A549 (cell line): ENCODE measurements around the gene PDE8B. TPM values are rescaled to one million over a fixed set of nuclear protein-coding genes. Genes with fewer than 3 reads are reported as not detected.

Source experiments
- ATAC-seq, 2 experiments: fragments of 200-7000 bp in 1 of 2; fragments of >200 bp in 1 of 2; cut with Nextera tagmentation in 1 of 2; cut with Tn5 transposase in 1 of 2; 3 replicates each; pipeline versions ENCODE4 v1.8.0 to v1.9.1; 2018 to 2020; ENCODE audit warnings: mild to moderate bottlenecking in 1 of 2, moderate library complexity in 1 of 2
- CTCF ChIA-PET: fragments of 300-600 bp; sonication (Branson Sonifier 250); formaldehyde crosslinking; extraction: SDS; loops from one replicate; lab custom pipeline; 2021; ENCODE audit warnings: antibody characterized with exemption, inconsistent platforms; lab: Yijun Ruan, JAX
- POLR2A ChIA-PET: fragments of 350-600 bp; formaldehyde crosslinking; extraction: SDS; loops from one replicate; lab custom pipeline; 2021; ENCODE audit warnings: antibody characterized with exemption, inconsistent platforms; lab: Yijun Ruan, JAX
- DNase-seq, 2 experiments: peaks; one replicate each; pipeline versions ENCODE4 v3.0.0 to v3.0.0-alpha.2; 2011 to 2016; ENCODE audit warnings: low read depth in 1 of 2, low spot score in 1 of 2
- FAIRE-seq: peaks from 2 replicates; lab custom pipeline; 2011; peaks lifted over from hg19 to GRCh38; lab: Jason Lieb, UNC
- H3K27ac ChIP-seq, 2 experiments: fragments of >200 bp; sonication (Bioruptor Twin); formaldehyde crosslinking; 3 replicates each; pipeline ENCODE4 v1.5.1; 2016 to 2017
- H3K4me1 ChIP-seq: fragments of >200 bp; sonication (Bioruptor Twin); formaldehyde crosslinking; 3 replicates; pipeline ENCODE4 v1.6.1; 2016
- H3K4me2 ChIP-seq: fragments of >200 bp; sonication (Bioruptor Twin); formaldehyde crosslinking; 3 replicates; pipeline ENCODE4 v1.6.1; 2016
- H3K4me3 ChIP-seq: fragments of >200 bp; sonication (Bioruptor Twin); formaldehyde crosslinking; 3 replicates; pipeline ENCODE4 v1.5.1; 2016
- H3K9me3 ChIP-seq: fragments of >200 bp; sonication (Bioruptor Twin); formaldehyde crosslinking; 3 replicates; pipeline ENCODE4 v1.6.1; 2016
- CBX2 ChIP-seq: fragments of 200-600 bp; sonication (generic); IDR thresholded peaks from 2 replicates; pipeline ENCODE4 v1.6.1; 2016; ENCODE audit warnings: low read depth, mild to moderate bottlenecking, borderline replicate concordance
- CHD2 ChIP-seq: fragments of 150-350 bp; IDR thresholded peaks from 2 replicates; pipeline ENCODE4 v1.6.1; 2014; ENCODE audit warnings: low read length; ENCODE audit not compliant: partially characterized antibody
- CTCF ChIP-seq: fragments of >200 bp; sonication (Bioruptor Twin); formaldehyde crosslinking; IDR thresholded peaks from 3 replicates; pipeline ENCODE4 v1.5.1; 2016
- E2F6 ChIP-seq: IDR thresholded peaks from 2 replicates; pipeline ENCODE4 v1.6.1; 2012; ENCODE audit warnings: low read depth, borderline replicate concordance
- EHF ChIP-seq: fragments of 250-450 bp; sonication (Bioruptor Pico); IDR thresholded peaks from 2 replicates; pipeline ENCODE4 v1.5.0; 2020; ENCODE audit warnings: mild to moderate bottlenecking
- EHMT2 ChIP-seq: fragments of 200-600 bp; sonication (generic); IDR thresholded peaks from 2 replicates; pipeline ENCODE4 v1.6.1; 2016; ENCODE audit warnings: antibody characterized with exemption, low read depth, mild to moderate bottlenecking, moderate library complexity
- EP300 ChIP-seq, 2 experiments: fragments of >200 bp; sonication (Bioruptor Twin); formaldehyde crosslinking; IDR thresholded peaks; 2 replicates in 1 of 2; 3 replicates in 1 of 2; pipeline ENCODE4 v1.6.1; 2016 to 2017
- HES2 ChIP-seq: fragments of >200 bp; sonication (Bioruptor Twin); formaldehyde crosslinking; IDR thresholded peaks from 2 replicates; pipeline ENCODE4 v1.6.1; 2016
- HOXA7 ChIP-seq: fragments of 250-450 bp; sonication (Bioruptor Pico); IDR thresholded peaks from 2 replicates; pipeline ENCODE4 v1.5.0; 2020; ENCODE audit warnings: mild to moderate bottlenecking, moderate library complexity
- HOXB13 ChIP-seq: fragments of 250-450 bp; sonication (Bioruptor Pico); IDR thresholded peaks from 2 replicates; pipeline ENCODE4 v1.5.0; 2020; ENCODE audit warnings: low read depth, mild to moderate bottlenecking, moderate library complexity
- KDM1A ChIP-seq: fragments of 200-600 bp; sonication (generic); IDR thresholded peaks from 2 replicates; pipeline ENCODE4 v1.6.1; 2016; ENCODE audit warnings: low read depth, mild to moderate bottlenecking
- MAX ChIP-seq: IDR thresholded peaks from 2 replicates; pipeline ENCODE4 v1.6.1; 2012
- MYC ChIP-seq: IDR thresholded peaks from 2 replicates; pipeline ENCODE4 v1.6.1; 2012; ENCODE audit warnings: mild to moderate bottlenecking, inconsistent platforms, low read length, improper control_type of control experiment, borderline replicate concordance
- NFE2L2 ChIP-seq: fragments of 150-350 bp; conservative IDR thresholded peaks from 2 replicates; pipeline ENCODE4 v1.6.1; 2014; ENCODE audit warnings: low read length
- NR3C1 ChIP-seq: fragments of >200 bp; sonication (Bioruptor Twin); formaldehyde crosslinking; IDR thresholded peaks from 3 replicates; pipeline ENCODE4 v1.6.1; 2017
- PBX3 ChIP-seq: IDR thresholded peaks from 2 replicates; pipeline ENCODE4 v1.6.1; 2012
- POLR2A ChIP-seq: IDR thresholded peaks from 2 replicates; pipeline ENCODE4 v1.6.1; 2012; ENCODE audit warnings: mild to moderate bottlenecking, low read length
- POLR2AphosphoS2 ChIP-seq: conservative IDR thresholded peaks from 2 replicates; pipeline ENCODE4 v1.6.1; 2012; ENCODE audit warnings: low read length, improper control_type of control experiment, inconsistent platforms
- REST ChIP-seq: fragments of 200-600 bp; sonication (generic); IDR thresholded peaks from 2 replicates; pipeline ENCODE4 v1.6.1; 2016; ENCODE audit warnings: antibody characterized with exemption, mild to moderate bottlenecking, moderate library complexity
- SREBF2 ChIP-seq: fragments of 450-650 bp; IDR thresholded peaks from 2 replicates; pipeline ENCODE4 v1.6.1; 2014; ENCODE audit warnings: mild to moderate bottlenecking, moderate library complexity
- TFCP2L1 ChIP-seq: fragments of 250-450 bp; sonication (Bioruptor Pico); IDR thresholded peaks from 2 replicates; pipeline ENCODE4 v1.5.0; 2021; ENCODE audit warnings: mild to moderate bottlenecking
- TP53 ChIP-seq: fragments of 250-450 bp; sonication (Bioruptor Pico); IDR thresholded peaks from 2 replicates; pipeline ENCODE4 v1.5.0; 2021; ENCODE audit warnings: mild to moderate bottlenecking, moderate library complexity
- ZFP36 ChIP-seq: fragments of 450-650 bp; IDR thresholded peaks from 2 replicates; pipeline ENCODE4 v1.6.1; 2014; ENCODE audit warnings: borderline replicate concordance; ENCODE audit not compliant: partially characterized antibody
- ZSCAN20 ChIP-seq: fragments of 250-450 bp; sonication (Bioruptor Pico); IDR thresholded peaks from 2 replicates; pipeline ENCODE4 v1.8.0; 2022; ENCODE audit warnings: mild to moderate bottlenecking, moderate library complexity
- WGBS: methylation state at CpG from one replicate; pipeline ENCODE4 v1.1.6; 2017; ENCODE audit errors: missing lambda C conversion rate; 5-methylcytosine and 5-hydroxymethylcytosine counted together
- polyA plus RNA-seq, 4 experiments: library from polyadenylated mRNA; depleted of rRNA in 3 of 4; stranded (reverse); fragments of >200 nt; fragmentation: RNase III in 1 of 4; extraction: RNeasy Plus Mini Kit Qiagen cat#74134 plus additional on column Dnase treatment in 1 of 4; gene quantifications; 2 replicates in 3 of 4; 3 replicates in 1 of 4; pipeline ENCODE4 v1.2.3, GENCODE V29; 2011 to 2017

PDE8B gene
- polyA plus RNA-seq, 2 of the 4 experiments (the other 2 are of a cell fraction) = 2.0 to 4.0 TPM

GRCh38 chr5:77221115-77221514 is 10.6 kb downstream of the PDE8B start (continued):
- TF ChIP-seq CTCF (no peak), NR3C1 (no peak), EP300 (IDR thresholded peaks at IDR 0.05) (no peak), CHD2 (no peak), HES2 (no peak), SREBF2 (no peak), POLR2A (no peak), EHF (CRISPR knock-in tag) (no peak), EHMT2 (no peak)

GRCh38 chr5:77222722-77223121 is 12.2 kb downstream of the PDE8B start:
- Histone ChIP-seq H3K4me1 (peaks cover 11% of the 10 kb centered on the region; the same call in 1 of the 3 replicates), H3K4me2 (no peak overlapping the region), H3K9me3 (no peaks in the 10 kb centered on the region), H3K4me3 (no peak overlapping the region), H3K27ac (no peak overlapping the region)
- CTCF ChIA-PET = interaction anchor here (1.0 to 2.0 kb wide), 5 partner anchors 10 to 78 kb away, joined by 3 to 8 read pairs (median 5); no protein-coding TSS in a partner anchor
- no peak for ATAC-seq
- WGBS = 100% methylated on average over 1 of the region's 1 CpG
- POLR2A ChIA-PET = no interaction called here
- DNase-seq = no peak
- no peak for TF ChIP-seq REST
- no peak for TF ChIP-seq HOXB13 (CRISPR knock-in tag)
- no peak for TF ChIP-seq PBX3
- TF ChIP-seq KDM1A = no peak
- no peak for TF ChIP-seq EHMT2
- no peak for TF ChIP-seq MYC
- no peak for TF ChIP-seq NFE2L2
- TF ChIP-seq TP53 (CRISPR knock-in tag) = no peak
- TF ChIP-seq E2F6 = no peak
- TF ChIP-seq HOXA7 (CRISPR knock-in tag) = no peak
- no peak for TF ChIP-seq POLR2AphosphoS2
- TF ChIP-seq MAX = no peak
- no peak for TF ChIP-seq CBX2
- no peak for TF ChIP-seq ZFP36
- TF ChIP-seq TFCP2L1 (CRISPR knock-in tag) = no peak
- TF ChIP-seq ZSCAN20 (CRISPR knock-in tag) = no peak
- no peak for FAIRE-seq
